Trophoblast cell (in vitro differentiated cells and primary cell): ENCODE measurements around the gene PTGFRN.

Experiments
- DNase-seq, 2 donors: peaks; one replicate each; pipeline ENCODE4 v3.0.0-alpha.2; 2016
- H2AFZ ChIP-seq: 2 replicates; pipeline ENCODE4 v1.6.1; 2013; ENCODE audit warnings: low read length, moderate library complexity, mild to moderate bottlenecking; ENCODE audit not compliant: insufficient read depth, poor library complexity
- H2AK5ac ChIP-seq: 2 replicates; pipeline ENCODE4 v1.6.1; 2013; ENCODE audit warnings: mild to moderate bottlenecking, low read length
- H2BK120ac ChIP-seq: 2 replicates; pipeline ENCODE4 v1.6.1; 2013; ENCODE audit warnings: low read length, mild to moderate bottlenecking, moderate library complexity; ENCODE audit not compliant: insufficient read depth, poor library complexity
- H2BK12ac ChIP-seq: 2 replicates; pipeline ENCODE4 v1.6.1; 2013; ENCODE audit warnings: mild to moderate bottlenecking, low read length, moderate library complexity
- H2BK5ac ChIP-seq: 2 replicates; pipeline ENCODE4 v1.6.1; 2013; ENCODE audit warnings: low read length, low read depth, moderate library complexity, mild to moderate bottlenecking; ENCODE audit not compliant: poor library complexity
- H3K14ac ChIP-seq: 2 replicates; pipeline ENCODE4 v1.6.1; 2013; ENCODE audit warnings: mild to moderate bottlenecking, low read length
- H3K18ac ChIP-seq: 2 replicates; pipeline ENCODE4 v1.6.1; 2013; ENCODE audit warnings: mild to moderate bottlenecking, low read length
- H3K23ac ChIP-seq: 2 replicates; pipeline ENCODE4 v1.6.1; 2013; ENCODE audit warnings: low read length
- H3K27ac ChIP-seq: 2 replicates; pipeline ENCODE4 v1.5.1; 2013; ENCODE audit warnings: low read depth, mild to moderate bottlenecking, inconsistent platforms, low read length, moderate library complexity
- H3K27me3 ChIP-seq: 2 replicates; pipeline ENCODE4 v1.6.1; 2013; ENCODE audit warnings: inconsistent platforms, mild to moderate bottlenecking, low read length, moderate library complexity; ENCODE audit not compliant: insufficient read depth
- H3K36me3 ChIP-seq, 2 experiments: 1 replicate in 1 of 2; 2 replicates in 1 of 2; pipeline ENCODE4 v1.6.1; 2013; ENCODE audit warnings: low read length in 2 of 2, mild to moderate bottlenecking in 2 of 2, moderate library complexity in 1 of 2; ENCODE audit not compliant: insufficient read depth in 2 of 2, control insufficient read depth in 1 of 2
- H3K4ac ChIP-seq: 2 replicates; pipeline ENCODE4 v1.6.1; 2013; ENCODE audit warnings: low read depth, mild to moderate bottlenecking, low read length, moderate library complexity
- H3K4me1 ChIP-seq, 2 experiments: 1 replicate in 1 of 2; 2 replicates in 1 of 2; pipeline ENCODE4 v1.6.1; 2013; ENCODE audit warnings: low read length in 2 of 2, mild to moderate bottlenecking in 2 of 2, moderate library complexity in 1 of 2; ENCODE audit not compliant: insufficient read depth in 2 of 2, control insufficient read depth in 1 of 2
- H3K4me2 ChIP-seq: 2 replicates; pipeline ENCODE4 v1.6.1; 2013; ENCODE audit warnings: inconsistent platforms, mild to moderate bottlenecking, low read length, moderate library complexity
- H3K4me3 ChIP-seq: 2 replicates; pipeline ENCODE4 v1.5.1; 2013; ENCODE audit warnings: mild to moderate bottlenecking, low read depth, low read length, inconsistent platforms
- H3K79me1 ChIP-seq: one replicate; pipeline ENCODE4 v1.6.1; 2013; ENCODE audit warnings: low read length
- H3K79me2 ChIP-seq: 2 replicates; pipeline ENCODE4 v1.6.1; 2013; ENCODE audit warnings: low read length, mild to moderate bottlenecking; ENCODE audit not compliant: control insufficient read depth, insufficient read depth, poor library complexity
- H3K9ac ChIP-seq: 2 replicates; pipeline ENCODE4 v1.6.1; 2013; ENCODE audit warnings: mild to moderate bottlenecking, low read length
- H3K9me3 ChIP-seq: 2 replicates; pipeline ENCODE4 v1.6.1; 2013; ENCODE audit warnings: low read depth, mild to moderate bottlenecking, control low read depth, inconsistent platforms, low read length; ENCODE audit not compliant: insufficient read depth
- H4K12ac ChIP-seq: 2 replicates; pipeline ENCODE4 v1.6.1; 2013; ENCODE audit warnings: low read depth, mild to moderate bottlenecking, low read length, moderate library complexity
- H4K8ac ChIP-seq: 2 replicates; pipeline ENCODE4 v1.6.1; 2013; ENCODE audit warnings: low read depth, mild to moderate bottlenecking, low read length, moderate library complexity
- H4K91ac ChIP-seq: one replicate; pipeline ENCODE4 v1.6.1; 2013; ENCODE audit warnings: low read depth, mild to moderate bottlenecking, low read length, moderate library complexity
- WGBS: extraction: QIAGEN DNeasy Blood & Tissue Kit; methylation state at CpG from one replicate; pipeline ENCODE4 v1.1.7; 2013; ENCODE audit warnings: missing lambda C conversion rate; ENCODE audit not compliant: insufficient read length, insufficient coverage; ENCODE audit errors: extremely low coverage; 5-methylcytosine and 5-hydroxymethylcytosine counted together

The PTGFRN gene

GRCh38 chr1:116957646-116958045 lies 47.9 kb downstream of the PTGFRN start:
- Histone ChIP-seq H4K91ac (no peak overlapping the region), H2AFZ (no peak overlapping the region), H3K79me2 (no peaks in the 10 kb centered on the region), H3K9me3 (peaks cover 2% of the 10 kb centered on the region), H2BK5ac (no peak overlapping the region), H3K23ac (no peak overlapping the region), H3K18ac (no peak overlapping the region), H3K4me1 (peaks cover 2 to 9% of the 10 kb centered on the region in 2 experiments), H4K8ac (no peak overlapping the region), H3K4ac (no peak overlapping the region), H3K14ac (no peak overlapping the region), H2AK5ac (no peak overlapping the region), H3K36me3 (peaks cover 11 to 24% of the 10 kb centered on the region in 2 experiments), H3K27me3 (no peaks in the 10 kb centered on the region), H3K79me1 (no peaks in the 10 kb centered on the region), H2BK120ac (no peak overlapping the region), H3K9ac (no peak overlapping the region), H4K12ac (no peak overlapping the region), H3K4me3 (no peak overlapping the region), H3K27ac (no peak overlapping the region), H2BK12ac (no peak overlapping the region), H3K4me2 (no peak overlapping the region)
- DNase-seq: no peak
- WGBS: no CpG with 5 or more reads among the region's 4 CpGs

- H4K91ac ChIP-seq: no peak overlapping the region
- H4K12ac ChIP-seq: no peak overlapping the region
- no peak overlapping the region for H3K18ac ChIP-seq
- no peak overlapping the region for H3K23ac ChIP-seq
- H2AK5ac ChIP-seq: no peak overlapping the region
- no peak overlapping the region for H3K14ac ChIP-seq
- H3K79me1 ChIP-seq: no peaks in the 10 kb centered on the region
- no peaks in the 10 kb centered on the region for H3K27me3 ChIP-seq
- no peak overlapping the region for H3K4ac ChIP-seq
- H3K27ac ChIP-seq: no peak overlapping the region
- H3K79me2 ChIP-seq: no peaks in the 10 kb centered on the region
- peaks cover 2 to 9% of the 10 kb centered on the region in 2 experiments for H3K4me1 ChIP-seq
- peaks cover 14 to 28% of the 10 kb centered on the region in 2 experiments for H3K36me3 ChIP-seq
- peaks cover 2% of the 10 kb centered on the region for H3K9me3 ChIP-seq
- no CpG with 5 or more reads among the region's 4 CpGs for WGBS
- no peak overlapping the region for H2BK5ac ChIP-seq
- H4K8ac ChIP-seq: no peak overlapping the region
- no peak overlapping the region for H2BK12ac ChIP-seq
- no peak for DNase-seq
- H3K4me3 ChIP-seq: no peak overlapping the region
- no peak overlapping the region for H2AFZ ChIP-seq
- H3K9ac ChIP-seq: no peak overlapping the region
- no peak overlapping the region for H3K4me2 ChIP-seq
- H2BK120ac ChIP-seq: no peak overlapping the region
Observed at GRCh38 chr1:116958110-116958509, 48.4 kb downstream of the PTGFRN start.

- no CpG with 5 or more reads among the region's 2 CpGs for WGBS
- peak in 1 of 2 donors; percentile 10 for DNase-seq
- H3K23ac ChIP-seq: no peak overlapping the region
- no peak overlapping the region for H4K8ac ChIP-seq
- H2BK12ac ChIP-seq: no peak overlapping the region
- no peaks in the 10 kb centered on the region for H3K27me3 ChIP-seq
- no peak overlapping the region for H3K4ac ChIP-seq
- no peak overlapping the region for H3K4me3 ChIP-seq
- no peak overlapping the region for H3K14ac ChIP-seq
- no peak overlapping the region for H3K27ac ChIP-seq
- H2AK5ac ChIP-seq: no peak overlapping the region
- H3K9ac ChIP-seq: no peak overlapping the region
- no peak overlapping the region for H4K12ac ChIP-seq
- H3K4me1 ChIP-seq: peaks cover 2 to 9% of the 10 kb centered on the region in 2 experiments
- peaks cover 17 to 34% of the 10 kb centered on the region in 2 experiments for H3K36me3 ChIP-seq
- no peak overlapping the region for H3K18ac ChIP-seq
- H3K9me3 ChIP-seq: peaks cover 2% of the 10 kb centered on the region
- H3K79me2 ChIP-seq: no peaks in the 10 kb centered on the region
- H3K79me1 ChIP-seq: no peaks in the 10 kb centered on the region
- H3K4me2 ChIP-seq: no peak overlapping the region
- H2BK120ac ChIP-seq: no peak overlapping the region
- no peak overlapping the region for H4K91ac ChIP-seq
- no peak overlapping the region for H2AFZ ChIP-seq
- no peak overlapping the region for H2BK5ac ChIP-seq
Observed at GRCh38 chr1:116958977-116959376, 49.3 kb downstream of the PTGFRN start.

GRCh38 chr1:116961606-116962005 lies 51.9 kb downstream of the PTGFRN start:
- WGBS: no CpG with 5 or more reads among the region's 6 CpGs
- H3K14ac ChIP-seq: no peak overlapping the region

More at GRCh38 chr1:116961606-116962005, 51.9 kb downstream of the PTGFRN start:
- Histone ChIP-seq H2AK5ac (no peak overlapping the region), H3K36me3 (peaks cover 17 to 37% of the 10 kb centered on the region in 2 experiments), H2BK120ac (no peak overlapping the region), H3K4me3 (no peak overlapping the region), H3K27ac (no peak overlapping the region), H3K23ac (no peak overlapping the region), H3K79me2 (no peaks in the 10 kb centered on the region), H4K91ac (no peak overlapping the region), H3K4me2 (no peak overlapping the region), H3K4me1 (peaks cover 2 to 9% of the 10 kb centered on the region in 2 experiments), H3K27me3 (no peaks in the 10 kb centered on the region), H2BK12ac (no peak overlapping the region), H2BK5ac (no peak overlapping the region), H3K79me1 (no peaks in the 10 kb centered on the region), H4K8ac (no peak overlapping the region), H2AFZ (no peak overlapping the region), H4K12ac (no peak overlapping the region), H3K4ac (no peak overlapping the region), H3K9ac (no peak overlapping the region), H3K9me3 (peaks cover 2% of the 10 kb centered on the region), H3K18ac (no peak overlapping the region)
- no peak for DNase-seq
